NCI-H146 (cell line): ENCODE results near the gene RIN3.
A peak's percentile ranks its signal among the peaks of the same experiment; 100 is the strongest.

Experiments used
- DNase-seq: peaks from one replicate; lab custom pipeline; 2025; lab: John Stamatoyannopoulos, UW

The RIN3 gene

DNA sequence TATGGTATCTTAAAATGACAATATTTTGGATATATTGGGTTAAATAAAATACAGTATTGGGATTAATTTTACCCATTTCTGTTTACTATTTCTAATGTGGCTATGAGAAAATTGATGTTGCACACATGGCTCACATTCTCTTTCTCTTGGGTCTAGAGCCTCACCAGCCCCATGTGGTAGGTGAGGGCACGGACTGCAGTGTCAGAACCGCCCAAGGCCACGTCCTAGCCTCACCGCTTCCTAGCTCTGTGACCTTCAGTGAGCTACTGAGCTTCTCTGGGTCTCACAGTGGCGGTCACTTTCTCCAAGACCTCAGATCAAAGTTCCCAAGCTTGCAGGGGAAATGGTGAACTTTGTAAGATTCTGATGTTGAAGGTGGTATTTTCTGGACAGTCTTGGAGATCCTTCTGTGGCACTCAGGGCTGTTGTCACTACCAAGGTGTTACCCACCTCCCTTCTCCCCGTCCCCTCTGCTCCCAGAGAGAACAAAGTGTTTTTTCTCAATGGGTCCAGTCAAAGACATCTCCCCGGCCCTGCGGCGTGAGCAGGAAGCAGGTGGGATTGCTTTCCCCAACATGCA lies 87.6 kb downstream of the RIN3 start:
- no peak for DNase-seq

DNA sequence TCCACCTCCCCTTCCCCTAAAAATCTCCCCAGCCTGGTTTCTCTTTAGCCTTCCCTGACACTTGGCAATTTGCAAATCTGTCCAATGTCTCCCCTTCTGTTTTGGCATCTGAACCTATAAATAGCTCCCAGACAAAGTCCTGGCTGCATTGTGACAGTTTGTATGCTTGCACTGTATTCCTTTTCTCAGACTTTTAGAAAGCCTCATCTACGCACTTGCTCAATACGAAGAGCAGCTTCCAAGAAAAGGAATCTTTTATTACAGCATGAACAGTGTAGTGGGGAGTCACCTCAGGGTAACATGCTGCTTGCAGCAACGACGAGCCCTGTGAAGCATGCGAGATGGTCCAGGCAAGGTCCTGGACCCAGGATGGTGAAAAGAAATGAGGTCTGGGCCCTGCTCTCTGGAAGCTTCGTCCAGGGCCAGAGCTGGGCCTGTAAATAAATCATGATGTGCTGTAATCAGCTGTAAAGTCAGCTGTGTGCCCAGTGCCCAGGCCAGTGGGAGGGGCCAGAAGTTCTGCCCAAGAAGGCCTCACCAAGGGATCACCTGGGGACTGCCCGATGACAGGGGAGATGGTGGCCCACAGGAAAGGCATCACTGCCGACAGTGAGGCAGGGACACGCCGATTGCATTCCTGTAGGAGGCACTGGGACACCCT lies 88.3 kb downstream of the RIN3 start:
- no peak for DNase-seq

DNA sequence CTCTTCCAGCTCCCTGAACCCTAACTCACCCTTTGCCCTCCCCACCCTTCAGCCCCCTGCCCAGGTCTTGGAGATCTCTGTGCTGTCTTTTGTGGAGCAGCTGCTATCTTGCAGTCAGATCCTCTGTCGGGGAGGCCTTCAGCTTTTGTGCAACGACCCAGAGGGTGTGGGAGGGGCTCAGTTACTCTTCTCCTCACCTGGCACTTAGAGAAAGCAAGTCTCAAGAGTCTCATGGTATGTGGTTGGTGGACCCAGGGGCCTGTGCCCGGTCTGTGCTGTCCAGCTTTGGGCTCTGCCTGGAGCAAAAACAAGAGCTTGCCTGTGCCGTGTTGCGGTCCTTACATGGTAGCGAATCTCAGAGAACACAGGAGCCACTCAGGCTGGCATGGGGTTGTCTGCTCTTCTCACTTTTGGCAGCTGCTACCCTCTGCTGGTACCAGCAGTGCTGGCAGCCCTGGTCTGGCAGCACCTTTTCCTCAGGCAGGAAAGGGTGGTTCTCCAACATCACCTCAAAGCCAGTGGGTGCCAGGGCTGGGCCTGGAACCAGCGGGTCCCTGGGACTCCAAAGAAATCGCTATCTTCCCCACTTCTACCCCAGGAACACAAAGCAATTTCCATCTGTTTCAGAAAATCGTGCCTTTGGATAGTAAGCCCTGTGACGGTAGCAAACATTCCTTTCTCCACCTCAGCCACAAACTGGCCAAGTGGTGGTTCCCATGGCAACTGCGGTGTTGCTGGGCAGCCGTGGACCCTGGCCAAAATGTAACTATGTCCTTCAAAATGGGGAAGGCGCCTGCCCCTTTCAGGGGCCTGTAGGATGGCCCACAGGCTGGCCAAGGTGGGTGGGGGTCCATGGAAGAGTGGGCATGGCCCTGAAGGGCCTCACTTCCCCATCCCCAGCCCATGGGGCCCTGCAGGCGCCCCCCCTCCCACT lies 90.0 kb downstream of the RIN3 start:
- peak; percentile 17 for DNase-seq

- DNase-seq = no peak
These were observed 91.8 kb downstream of the RIN3 start for GRCh38 chr14:92605274-92605940.

DNA sequence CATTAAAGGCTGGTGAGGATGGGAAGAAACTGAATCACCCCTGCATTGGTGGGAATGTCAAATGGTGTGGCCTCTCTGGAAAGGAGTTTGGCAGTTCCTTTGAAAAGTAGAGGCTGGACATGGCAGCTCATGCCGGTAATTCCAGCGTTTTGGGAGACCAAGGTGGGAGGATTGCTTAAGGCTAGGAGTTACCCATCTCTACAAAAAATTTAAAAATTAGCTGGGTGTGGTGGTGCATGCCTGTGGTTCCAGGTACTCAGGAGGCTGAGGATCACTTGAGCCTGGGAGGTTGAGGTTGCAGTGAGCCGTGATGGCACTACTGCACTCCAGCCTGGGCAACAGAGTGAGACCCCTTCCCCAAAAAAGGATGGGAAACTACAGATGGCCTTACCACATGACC lies 93.7 kb downstream of the RIN3 start:
- no peak for DNase-seq

DNA sequence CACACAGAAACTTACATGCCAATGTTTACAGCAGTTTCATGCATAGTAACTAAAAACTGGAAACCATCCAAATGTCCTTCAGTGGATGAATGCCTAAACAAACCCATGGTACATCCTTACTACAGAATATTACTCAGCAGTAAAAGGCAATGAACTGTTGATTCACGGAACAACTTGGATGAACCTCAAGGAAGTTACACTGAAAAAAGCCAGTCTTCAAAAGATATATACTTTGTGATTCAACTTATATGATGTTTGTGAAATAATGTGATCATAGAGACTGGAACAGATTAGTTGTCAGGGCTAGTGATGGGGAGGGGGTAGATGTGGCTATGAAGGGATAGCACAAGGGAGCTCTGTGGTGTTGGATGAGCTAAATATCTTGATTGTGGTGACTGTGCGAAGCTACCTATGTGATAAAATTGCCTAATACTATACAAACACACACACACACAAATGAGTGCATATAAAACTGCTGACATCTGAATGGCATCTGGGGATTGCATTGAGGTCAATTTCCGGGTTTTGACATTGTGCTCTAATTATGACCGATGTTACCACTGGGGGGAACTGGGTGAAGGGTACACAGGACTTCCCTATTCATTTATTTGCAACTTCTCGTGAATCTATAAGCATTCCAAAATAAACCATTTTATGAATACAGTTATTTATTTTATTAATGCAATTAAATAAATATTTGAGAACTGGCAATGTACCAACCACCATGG lies 94.3 kb downstream of the RIN3 start:
- no peak for DNase-seq

DNA sequence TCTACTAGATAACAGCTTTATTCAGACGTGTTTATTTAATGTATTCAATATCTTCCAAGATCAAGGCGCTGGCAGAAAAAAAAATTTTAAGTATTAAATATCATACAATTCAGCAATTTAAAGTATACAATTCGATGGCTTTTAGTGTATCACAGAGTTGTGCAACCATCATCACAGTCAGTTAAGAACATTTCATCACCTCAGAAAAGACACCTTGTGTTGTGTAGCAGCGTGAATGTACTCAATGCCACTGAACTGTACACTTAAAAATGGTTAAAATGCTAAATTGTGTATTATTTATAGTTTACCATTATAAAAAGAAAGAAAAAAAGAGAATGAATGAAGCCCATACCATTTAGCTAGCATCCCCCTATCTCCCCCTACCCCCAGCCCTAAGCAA lies 96.4 kb downstream of the RIN3 start:
- no peak for DNase-seq

- DNase-seq = no peak
These were observed 97.3 kb downstream of the RIN3 start for GRCh38 chr14:92610849-92611271.

GRCh38 chr14:92613008-92613658 lies 99.6 kb downstream of the RIN3 start:
- no peak for DNase-seq

DNA sequence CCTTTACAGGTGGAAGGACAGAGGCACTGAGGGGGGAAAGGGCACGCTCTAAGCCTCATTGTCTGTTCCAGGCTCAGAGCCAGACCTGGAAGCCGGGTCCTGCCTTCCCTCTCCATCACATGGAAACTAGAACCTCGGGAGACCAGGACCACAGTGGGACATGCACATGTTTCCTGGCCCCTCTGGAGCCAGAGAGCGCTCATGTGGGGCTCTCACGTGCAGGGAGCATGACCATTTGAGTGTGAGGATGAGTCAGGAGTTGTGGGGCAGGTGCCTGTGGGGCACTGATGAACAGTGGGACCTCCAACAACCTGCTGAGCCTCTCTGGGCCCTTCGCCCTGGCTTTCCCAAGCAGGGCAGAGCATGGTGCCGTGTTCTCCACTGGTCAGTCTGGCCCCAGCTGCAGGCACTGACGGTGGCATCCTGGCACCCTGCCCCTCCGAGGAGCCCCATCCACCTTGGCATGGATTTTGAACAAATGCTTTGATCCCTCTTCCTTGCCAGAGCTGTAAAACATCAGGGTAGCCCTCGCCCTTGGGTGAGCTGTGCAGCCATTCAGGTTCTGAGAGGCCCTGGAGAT lies 100.2 kb downstream of the RIN3 start:
- no peak for DNase-seq

DNA sequence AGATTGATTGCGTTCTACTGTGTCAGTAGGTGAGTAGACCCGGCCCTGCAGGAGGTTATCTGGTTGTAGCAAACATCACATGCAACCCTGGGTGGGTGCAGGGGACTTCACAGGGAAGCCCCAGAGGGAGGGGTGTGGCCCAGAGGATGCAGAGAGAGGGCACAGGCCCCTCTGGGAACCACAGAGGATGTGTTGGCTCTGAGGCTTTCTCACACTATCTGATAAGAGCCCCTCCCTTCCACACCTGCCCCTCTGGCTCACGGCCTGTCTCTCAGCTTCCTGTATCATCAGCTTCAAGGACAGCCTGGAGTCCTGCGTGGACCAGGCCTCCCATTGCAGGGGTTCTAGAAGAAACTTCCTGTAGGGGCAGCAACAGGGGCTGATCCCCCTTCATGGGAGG lies 101.9 kb downstream of the RIN3 start:
- DNase-seq = peak; percentile 30

GRCh38 chr14:92616178-92616577 lies 102.6 kb downstream of the RIN3 start:
- no peak for DNase-seq

- no peak for DNase-seq
These were observed 104.0 kb downstream of the RIN3 start for GRCh38 chr14:92617581-92617980.

- DNase-seq = no peak
These were observed 106.3 kb downstream of the RIN3 start for GRCh38 chr14:92619671-92620456.

DNA sequence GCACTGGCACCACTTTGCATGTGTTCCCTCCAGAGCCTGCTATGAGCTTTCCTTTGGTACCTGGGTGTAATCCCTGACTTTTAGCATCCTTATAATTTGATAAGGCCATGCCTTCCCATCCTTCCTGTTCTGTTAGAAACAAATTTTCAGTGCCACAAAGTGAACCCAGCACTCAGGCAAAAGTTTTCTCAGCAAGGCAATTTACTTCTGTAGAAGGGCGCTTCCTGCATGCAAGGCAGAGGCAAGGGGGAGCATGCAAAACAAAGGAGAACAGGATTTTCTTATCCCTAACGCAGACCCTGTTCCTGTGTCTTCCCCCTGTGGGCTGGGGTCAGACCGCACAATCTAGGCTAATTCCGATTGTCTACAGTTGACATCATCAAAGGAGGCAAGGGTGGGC lies 108.7 kb downstream of the RIN3 start:
- DNase-seq = no peak

DNA sequence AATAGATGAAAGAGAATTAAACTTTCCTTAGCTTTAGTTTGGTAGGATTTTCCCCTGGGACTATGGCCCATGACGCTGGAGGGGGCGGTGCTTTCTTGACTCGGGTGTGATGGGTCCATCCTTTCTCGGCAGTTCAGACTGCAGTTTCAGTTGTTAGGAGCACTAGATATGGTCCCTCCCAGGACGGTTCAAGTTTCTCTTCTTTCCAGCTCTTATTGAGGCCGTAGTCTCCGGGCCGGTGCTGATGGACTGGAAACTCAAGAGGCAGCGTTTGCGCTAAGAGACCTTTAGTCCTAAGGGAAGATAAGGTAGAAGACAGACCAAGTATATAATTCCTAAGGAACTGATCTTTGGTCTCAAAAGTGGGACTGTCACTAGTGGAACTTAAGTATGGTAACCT lies 111.2 kb downstream of the RIN3 start:
- no peak for DNase-seq

- DNase-seq = no peak
These were observed 111.6 kb downstream of the RIN3 start for GRCh38 chr14:92625213-92625612.

DNA sequence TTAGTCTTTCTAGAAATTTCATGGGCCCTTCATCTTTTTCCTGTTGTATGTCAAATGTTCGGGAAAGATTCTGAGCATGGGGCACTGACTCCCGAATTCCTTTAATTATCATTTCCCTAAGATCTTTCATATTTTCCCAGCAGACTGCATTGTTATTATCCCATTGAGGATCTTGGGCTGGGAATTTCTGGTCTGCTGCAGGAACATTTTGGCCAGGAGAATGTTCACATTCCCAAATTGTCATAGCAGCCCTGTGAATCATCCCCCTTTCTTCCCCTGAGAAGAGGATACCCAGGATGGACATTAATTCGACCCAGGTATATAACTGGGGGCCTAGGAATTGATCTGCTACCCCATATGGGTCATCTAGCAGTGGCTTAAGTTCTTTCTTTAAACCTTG lies 112.5 kb downstream of the RIN3 start:
- no peak for DNase-seq

DNA sequence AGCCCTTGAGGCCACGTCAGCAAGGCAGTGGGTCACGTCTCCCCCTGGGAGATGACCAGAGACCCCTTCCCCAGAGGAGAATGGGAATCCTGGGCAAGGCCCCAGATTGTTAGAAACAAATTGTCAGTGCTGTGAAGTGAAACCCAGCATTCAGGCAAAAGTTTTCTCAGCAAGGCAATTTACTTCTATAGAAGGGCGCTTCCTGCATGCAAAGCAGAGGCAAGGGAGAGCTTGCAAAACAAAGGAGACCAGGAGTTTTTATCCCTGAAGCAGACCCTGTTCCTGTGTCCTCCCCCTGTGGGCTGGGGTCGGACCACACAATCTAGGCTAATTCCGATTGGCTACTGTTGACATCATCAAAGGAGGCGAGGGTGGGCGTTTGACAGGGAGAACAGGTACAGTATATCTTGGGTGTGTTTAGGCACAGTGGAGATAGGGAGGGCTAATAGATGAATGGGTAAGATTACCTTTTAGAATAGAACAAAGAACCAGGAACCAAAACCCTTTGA lies 114.2 kb downstream of the RIN3 start:
- no peak for DNase-seq

DNA sequence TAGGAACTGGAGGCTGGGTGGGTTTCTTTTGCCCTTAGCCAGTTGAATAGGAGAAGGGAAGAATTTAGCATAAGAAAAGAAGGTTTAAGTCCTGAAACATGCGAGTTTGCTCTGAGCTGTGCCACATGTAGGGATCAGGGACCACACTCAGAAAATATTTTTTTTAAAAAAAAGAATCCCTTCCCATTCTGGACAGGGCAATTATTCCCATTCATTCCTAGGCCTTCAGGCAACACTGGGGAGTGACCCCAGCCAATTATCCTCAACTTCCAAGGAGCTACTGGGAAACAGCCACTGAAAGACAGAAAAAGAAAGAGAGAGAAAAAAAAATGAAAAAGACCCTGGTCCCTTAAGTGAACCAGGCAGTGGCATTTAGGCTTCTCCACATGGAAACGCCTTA lies 115.1 kb downstream of the RIN3 start:
- DNase-seq = no peak
